ENCODE results near the gene BTBD9.

BTBD9 gene

DNA sequence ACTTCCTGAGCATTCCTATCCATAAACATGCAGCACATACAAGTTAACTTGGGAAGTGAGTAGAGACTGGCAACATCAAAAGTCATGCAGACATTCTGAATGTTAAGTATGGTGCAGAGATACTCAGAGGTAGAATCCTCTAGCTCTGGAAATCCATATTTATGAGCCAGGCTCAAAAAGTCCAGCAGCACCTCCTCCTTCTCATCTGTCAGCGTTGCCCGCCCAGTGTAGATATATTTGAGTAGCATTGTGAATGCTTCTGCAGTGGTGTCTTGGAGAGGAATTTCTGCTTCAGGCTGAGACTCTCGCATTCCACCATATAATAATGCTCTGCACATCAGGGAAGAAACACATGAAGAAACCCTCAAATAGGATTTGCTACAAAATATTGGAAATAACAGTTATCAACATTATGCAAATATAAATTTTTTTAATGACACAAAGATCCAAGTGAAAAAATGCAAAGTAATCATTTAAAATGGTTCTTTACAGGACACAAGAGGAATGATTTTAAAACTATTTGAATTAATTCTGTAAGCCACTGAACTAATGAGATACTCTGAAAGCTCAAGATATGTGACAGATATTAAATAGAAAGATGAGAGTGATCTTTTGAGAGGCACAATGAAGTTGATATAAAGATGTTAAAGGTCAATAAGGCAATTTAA, 45.6 kb downstream of the BTBD9 start:
- Mint-ChIP-seq H3K9me3 (no peaks in the 10 kb centered on the region), H3K4me3 (no peak overlapping the region), H3K27me3 (ENCODE audit: low read depth) (no peaks in the 10 kb centered on the region), H3K4me1 (ENCODE audit: low read depth) (peaks cover 1% of the 10 kb centered on the region), H3K36me3 (ENCODE audit: low read depth) (peaks cover 13% of the 10 kb centered on the region), H3K27ac (no peak overlapping the region)

DNA sequence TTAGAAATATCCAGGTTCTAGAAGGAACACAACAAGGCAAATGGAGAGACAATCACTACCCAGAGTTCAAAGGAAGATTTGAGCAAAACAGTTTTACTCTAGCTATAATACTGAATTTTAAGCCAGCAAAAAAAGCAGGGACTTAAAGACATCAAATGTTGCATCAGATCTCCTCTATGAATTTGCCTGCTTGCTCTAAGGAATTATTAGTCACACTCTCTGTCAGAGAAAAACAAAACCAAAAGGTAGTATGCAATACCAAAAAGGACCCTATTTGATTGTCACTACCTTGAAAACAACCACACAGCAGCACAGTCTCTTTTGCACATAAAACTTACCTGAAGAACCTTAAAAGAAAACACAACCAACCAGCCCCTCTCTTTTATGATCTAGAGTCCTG, 46.3 kb downstream of the BTBD9 start:
- peaks cover 13% of the 10 kb centered on the region for H3K36me3 Mint-ChIP-seq (ENCODE audit: low read depth)
- no peak overlapping the region for H3K4me3 Mint-ChIP-seq
- H3K4me1 Mint-ChIP-seq (ENCODE audit: low read depth) = peaks cover 1% of the 10 kb centered on the region
- H3K9me3 Mint-ChIP-seq = no peaks in the 10 kb centered on the region
- no peaks in the 10 kb centered on the region for H3K27me3 Mint-ChIP-seq (ENCODE audit: low read depth)
- no peak overlapping the region for H3K27ac Mint-ChIP-seq

DNA sequence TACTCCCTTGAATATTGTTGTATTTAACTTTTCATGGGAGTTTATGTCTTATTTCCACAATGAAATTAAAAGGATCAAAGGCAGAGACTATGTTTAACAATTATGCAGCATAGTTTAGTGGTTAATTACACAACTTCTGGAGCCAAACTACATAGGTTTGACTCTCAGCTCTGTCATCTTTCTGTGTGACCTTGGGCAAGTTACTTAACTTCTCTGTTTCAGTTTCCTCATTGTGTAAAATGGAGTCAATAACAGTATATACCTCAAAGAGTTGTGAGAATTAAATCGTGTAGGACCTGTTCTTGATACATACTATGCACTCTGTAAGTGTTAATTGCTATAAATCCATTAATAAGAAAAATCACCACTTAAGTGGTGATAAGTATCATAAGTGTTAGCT, 48.3 kb downstream of the BTBD9 start:
- H3K4me1 Mint-ChIP-seq (ENCODE audit: low read depth) = peaks cover 2% of the 10 kb centered on the region
- no peaks in the 10 kb centered on the region for H3K27me3 Mint-ChIP-seq (ENCODE audit: low read depth)
- H3K4me3 Mint-ChIP-seq = no peak overlapping the region
- H3K9me3 Mint-ChIP-seq = no peaks in the 10 kb centered on the region
- peaks cover 13% of the 10 kb centered on the region for H3K36me3 Mint-ChIP-seq (ENCODE audit: low read depth)
- no peak overlapping the region for H3K27ac Mint-ChIP-seq

- H3K36me3 Mint-ChIP-seq (ENCODE audit: low read depth) = peaks cover 13% of the 10 kb centered on the region
- H3K27me3 Mint-ChIP-seq (ENCODE audit: low read depth) = no peaks in the 10 kb centered on the region
- H3K4me1 Mint-ChIP-seq (ENCODE audit: low read depth) = peaks cover 3% of the 10 kb centered on the region
- H3K4me3 Mint-ChIP-seq = no peak overlapping the region
- H3K9me3 Mint-ChIP-seq = no peaks in the 10 kb centered on the region
- H3K27ac Mint-ChIP-seq = no peak overlapping the region
Observed at GRCh38 chr6:38589367-38589720, 50.4 kb downstream of the BTBD9 start.

DNA sequence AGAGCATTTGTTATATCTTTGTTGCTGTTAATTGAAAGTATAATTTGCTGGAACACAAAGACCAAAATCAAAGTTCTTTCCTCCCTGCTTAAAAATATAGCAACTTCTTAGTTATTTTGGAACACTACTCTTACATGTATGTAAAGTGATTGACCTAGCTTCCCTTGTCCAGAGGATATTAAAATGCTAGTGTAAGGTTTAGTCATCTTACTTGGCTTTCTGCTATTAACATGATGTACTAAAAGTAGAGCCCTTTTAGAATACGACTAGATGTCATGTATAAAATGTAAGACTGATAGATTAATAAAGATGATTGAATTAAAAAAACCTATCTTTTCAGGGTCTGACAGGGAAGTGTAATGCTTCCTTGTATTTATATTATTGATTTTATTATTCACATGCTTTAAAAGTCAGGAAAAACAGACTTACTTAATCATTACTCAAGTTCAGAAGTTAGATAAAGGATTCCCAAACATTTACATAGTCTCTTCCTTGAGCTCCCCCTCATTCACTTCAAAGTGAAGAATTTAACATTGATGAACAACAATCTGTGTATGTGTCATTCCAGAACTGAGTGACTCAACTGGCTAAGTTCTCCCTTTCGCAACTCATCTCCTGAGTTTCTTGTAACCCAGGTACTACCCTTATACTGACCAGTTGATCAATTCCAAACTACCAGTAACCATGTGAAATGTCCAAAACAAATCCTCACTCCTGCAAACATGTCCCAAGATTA, 50.9 kb downstream of the BTBD9 start:
- H3K36me3 Mint-ChIP-seq (ENCODE audit: low read depth) = peaks cover 13% of the 10 kb centered on the region
- no peaks in the 10 kb centered on the region for H3K9me3 Mint-ChIP-seq
- no peak overlapping the region for H3K4me3 Mint-ChIP-seq
- H3K27me3 Mint-ChIP-seq (ENCODE audit: low read depth) = no peaks in the 10 kb centered on the region
- H3K4me1 Mint-ChIP-seq (ENCODE audit: low read depth) = peaks cover 3% of the 10 kb centered on the region
- no peak overlapping the region for H3K27ac Mint-ChIP-seq

DNA sequence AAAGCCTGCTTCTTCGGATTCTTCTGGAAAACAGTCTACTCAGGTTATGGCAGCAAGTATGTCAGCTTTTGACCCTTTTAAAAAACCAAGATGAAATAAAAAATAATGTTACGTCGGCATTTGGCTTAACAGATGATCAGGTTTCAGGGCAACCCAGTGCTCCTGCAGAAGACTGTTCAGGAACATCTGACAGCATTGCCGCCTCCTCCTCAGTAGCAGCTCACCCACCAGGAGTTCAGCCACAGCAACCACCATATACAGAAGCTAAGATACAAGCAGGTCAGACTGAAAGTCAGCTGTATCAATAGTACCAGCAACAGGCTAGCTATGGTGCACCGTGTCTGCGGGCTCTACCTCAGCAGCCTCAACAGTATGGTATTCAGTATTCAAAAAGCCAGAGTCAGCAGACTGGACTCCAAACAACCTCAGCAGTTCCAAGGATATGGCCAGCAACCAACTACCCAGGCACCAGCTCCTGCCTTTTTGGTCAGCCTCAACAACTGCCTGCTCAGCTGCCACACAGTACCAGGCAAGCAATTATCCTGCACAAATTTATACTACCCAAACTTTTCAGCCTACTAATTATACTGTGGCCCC, 51.9 kb downstream of the BTBD9 start:
- Mint-ChIP-seq H3K4me3 (no peak overlapping the region), H3K27me3 (ENCODE audit: low read depth) (no peaks in the 10 kb centered on the region), H3K9me3 (no peaks in the 10 kb centered on the region), H3K27ac (no peak overlapping the region), H3K4me1 (ENCODE audit: low read depth) (peaks cover 1% of the 10 kb centered on the region), H3K36me3 (ENCODE audit: low read depth) (peaks cover 9% of the 10 kb centered on the region)

DNA sequence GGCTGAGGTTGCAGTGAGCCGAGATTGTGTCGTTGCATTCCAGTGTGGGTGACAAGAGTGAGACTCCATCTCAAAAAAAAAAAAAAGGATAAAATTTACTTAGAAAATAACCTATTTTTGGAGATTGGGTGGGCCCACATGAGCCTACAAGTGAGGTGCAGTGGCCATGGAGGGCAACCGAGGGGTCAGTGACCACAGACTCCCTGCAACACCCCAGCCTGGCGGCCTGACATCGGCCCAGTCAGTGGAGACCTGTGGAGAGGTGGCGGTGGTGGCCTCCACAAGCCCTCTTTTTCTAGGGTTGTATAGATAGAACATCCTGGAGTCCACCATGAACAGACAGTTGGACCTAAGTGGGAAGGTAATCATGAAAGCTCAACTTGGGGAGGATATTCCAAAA, 52.7 kb downstream of the BTBD9 start:
- Mint-ChIP-seq H3K27me3 (ENCODE audit: low read depth) (no peaks in the 10 kb centered on the region), H3K4me1 (ENCODE audit: low read depth) (peaks cover 1% of the 10 kb centered on the region), H3K4me3 (no peak overlapping the region), H3K9me3 (no peaks in the 10 kb centered on the region), H3K36me3 (ENCODE audit: low read depth) (peaks cover 5% of the 10 kb centered on the region), H3K27ac (no peak overlapping the region)

- Mint-ChIP-seq H3K9me3 (no peaks in the 10 kb centered on the region), H3K27me3 (ENCODE audit: low read depth) (no peaks in the 10 kb centered on the region), H3K27ac (no peak overlapping the region), H3K4me1 (ENCODE audit: low read depth) (peaks cover 1% of the 10 kb centered on the region), H3K36me3 (ENCODE audit: low read depth) (peaks cover 4% of the 10 kb centered on the region), H3K4me3 (no peak overlapping the region)
Observed at GRCh38 chr6:38584731-38585130, 55.0 kb downstream of the BTBD9 start.

DNA sequence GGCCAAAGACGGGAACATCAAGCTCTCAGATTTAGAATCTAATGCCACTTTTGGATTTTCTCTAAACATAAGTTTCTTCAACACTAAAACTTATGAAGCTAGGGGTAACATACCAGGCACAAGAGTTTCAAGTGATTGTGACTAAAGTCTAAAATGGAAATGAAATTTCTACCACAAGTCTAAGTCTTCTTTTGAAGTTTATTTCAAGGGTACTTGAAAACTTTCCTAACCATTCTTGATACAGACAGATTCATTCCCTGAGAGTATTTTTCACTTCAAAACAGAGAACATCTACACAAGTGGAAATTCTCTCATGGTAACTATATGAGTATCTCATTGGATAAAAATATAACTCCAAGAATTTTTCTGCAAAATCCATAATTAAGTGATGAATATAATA, 56.2 kb downstream of the BTBD9 start:
- no peak overlapping the region for H3K4me3 Mint-ChIP-seq
- peaks cover 3% of the 10 kb centered on the region for H3K4me1 Mint-ChIP-seq (ENCODE audit: low read depth)
- no peak overlapping the region for H3K27ac Mint-ChIP-seq
- H3K27me3 Mint-ChIP-seq (ENCODE audit: low read depth) = no peaks in the 10 kb centered on the region
- H3K9me3 Mint-ChIP-seq = no peaks in the 10 kb centered on the region
- peaks cover 4% of the 10 kb centered on the region for H3K36me3 Mint-ChIP-seq (ENCODE audit: low read depth)

- peaks cover 6% of the 10 kb centered on the region for H3K4me1 Mint-ChIP-seq (ENCODE audit: low read depth)
- H3K36me3 Mint-ChIP-seq (ENCODE audit: low read depth) = peaks cover 9% of the 10 kb centered on the region
- no peak overlapping the region for H3K27ac Mint-ChIP-seq
- no peaks in the 10 kb centered on the region for H3K27me3 Mint-ChIP-seq (ENCODE audit: low read depth)
- H3K9me3 Mint-ChIP-seq = no peaks in the 10 kb centered on the region
- H3K4me3 Mint-ChIP-seq = no peak overlapping the region
Observed at GRCh38 chr6:38580030-38580429, 59.7 kb downstream of the BTBD9 start.

GRCh38 chr6:38579010-38579628, 60.6 kb downstream of the BTBD9 start:
- Mint-ChIP-seq H3K9me3 (no peaks in the 10 kb centered on the region), H3K36me3 (ENCODE audit: low read depth) (peaks cover 6% of the 10 kb centered on the region), H3K27me3 (ENCODE audit: low read depth) (no peaks in the 10 kb centered on the region), H3K4me3 (no peak overlapping the region), H3K27ac (no peak overlapping the region), H3K4me1 (ENCODE audit: low read depth) (peaks cover 6% of the 10 kb centered on the region)

DNA sequence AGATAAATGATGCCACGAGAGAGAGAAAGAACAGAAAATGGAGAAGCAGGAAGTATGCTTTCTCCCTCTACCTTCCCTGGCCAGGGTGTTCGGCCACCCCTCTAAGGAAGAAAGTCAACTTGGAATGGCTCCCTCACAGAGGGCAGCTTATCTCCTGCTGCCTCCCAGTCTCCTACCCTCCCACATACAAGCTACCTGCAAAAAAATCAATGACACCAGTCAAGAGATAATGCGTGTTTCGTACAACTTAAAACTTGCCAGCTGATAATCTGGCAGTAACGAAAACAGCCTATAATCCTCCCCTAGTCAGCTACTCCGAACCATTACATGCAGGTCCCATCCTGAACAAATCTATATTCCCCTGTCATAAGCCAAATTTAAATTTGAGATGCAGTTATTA, 61.7 kb downstream of the BTBD9 start:
- Mint-ChIP-seq H3K9me3 (no peaks in the 10 kb centered on the region), H3K4me1 (ENCODE audit: low read depth) (peaks cover 10% of the 10 kb centered on the region), H3K27me3 (ENCODE audit: low read depth) (no peaks in the 10 kb centered on the region), H3K4me3 (no peak overlapping the region), H3K36me3 (ENCODE audit: low read depth) (peaks cover 8% of the 10 kb centered on the region), H3K27ac (no peak overlapping the region)

GRCh38 chr6:38577492-38577891, 62.2 kb downstream of the BTBD9 start:
- peaks cover 8% of the 10 kb centered on the region for H3K36me3 Mint-ChIP-seq (ENCODE audit: low read depth)

GRCh38 chr6:38573801-38574395, 65.8 kb downstream of the BTBD9 start:
- H3K27me3 Mint-ChIP-seq (ENCODE audit: low read depth) = no peaks in the 10 kb centered on the region
- peak overlapping the region; percentile 37 for H3K27ac Mint-ChIP-seq
- peaks cover 21% of the 10 kb centered on the region for H3K4me1 Mint-ChIP-seq (ENCODE audit: low read depth)
- peaks cover 10% of the 10 kb centered on the region for H3K36me3 Mint-ChIP-seq (ENCODE audit: low read depth)
- no peaks in the 10 kb centered on the region for H3K9me3 Mint-ChIP-seq
- no peak overlapping the region for H3K4me3 Mint-ChIP-seq

More at GRCh38 chr6:38577492-38577891, 62.2 kb downstream of the BTBD9 start:
- Mint-ChIP-seq H3K4me1 (ENCODE audit: low read depth) (peaks cover 10% of the 10 kb centered on the region), H3K27me3 (ENCODE audit: low read depth) (no peaks in the 10 kb centered on the region), H3K4me3 (no peak overlapping the region), H3K9me3 (no peaks in the 10 kb centered on the region), H3K27ac (no peak overlapping the region)

Data from T-helper 1 cell treated with Interleukin-12 subunit alpha and Interleukin-12 subunit beta and Interleukin-4 antibody, amounts not matched to agents 30 μg/mL and 1 μg/mL, for 36 hours (primary cell).